Measurements from ENCODE around the gene PPP1R36. TPM values are rescaled to one million over a fixed set of nuclear protein-coding genes. Genes with fewer than 3 reads are reported as not detected.
A peak's percentile ranks its signal among the peaks of the same experiment; 100 is the strongest.

Gene PPP1R36
- total and polyA plus RNA-seq, 2 of the 13 experiments (the other 11 are each of a cell fraction or from before 2014, with no cell fraction given): 0.11 to 0.17 TPM

GRCh38 chr14:64509036-64509435, 40.7 kb upstream of the PPP1R36 start (continued):
- TF ChIP-seq ZFYVE20 (CRISPR knock-in tag; IDR thresholded peaks at IDR 0.05; ENCODE audit: borderline replicate concordance, low read depth) (no peak), TRIM22 (IDR thresholded peaks at IDR 0.05) (no peak), ZNF121 (CRISPR knock-in tag; IDR thresholded peaks at IDR 0.05) (peak; percentile 23; the same call in 1 of the 2 replicates), JDP2 (CRISPR knock-in tag; IDR thresholded peaks at IDR 0.05; ENCODE audit: borderline replicate concordance) (no peak), SOX13 (IDR thresholded peaks at IDR 0.05) (no peak), SOX13 (CRISPR knock-in tag; conservative IDR thresholded peaks at IDR 0.05 in 1 of 2, IDR thresholded peaks at IDR 0.05 in 1 of 2) (peak in 1 of 2 experiments; percentile 54; a peak in 1 of 4 replicates), ATRX (CRISPR knock-in tag; IDR thresholded peaks at IDR 0.05; ENCODE audit: borderline replicate concordance) (no peak), POGZ (CRISPR knock-in tag; IDR thresholded peaks at IDR 0.05) (no peak), PATZ1 (CRISPR knock-in tag; IDR thresholded peaks at IDR 0.05) (0 out of 2 replicates have a peak, but pooled peaks have one; percentile 10), ZNF468 (CRISPR knock-in tag; IDR thresholded peaks at IDR 0.05) (no peak), FOXA1 (IDR thresholded peaks at IDR 0.05) (no peak), FOXA1 (CRISPR knock-in tag; IDR thresholded peaks at IDR 0.05) (no peak)
- TF ChIP-seq, protein P1, sequence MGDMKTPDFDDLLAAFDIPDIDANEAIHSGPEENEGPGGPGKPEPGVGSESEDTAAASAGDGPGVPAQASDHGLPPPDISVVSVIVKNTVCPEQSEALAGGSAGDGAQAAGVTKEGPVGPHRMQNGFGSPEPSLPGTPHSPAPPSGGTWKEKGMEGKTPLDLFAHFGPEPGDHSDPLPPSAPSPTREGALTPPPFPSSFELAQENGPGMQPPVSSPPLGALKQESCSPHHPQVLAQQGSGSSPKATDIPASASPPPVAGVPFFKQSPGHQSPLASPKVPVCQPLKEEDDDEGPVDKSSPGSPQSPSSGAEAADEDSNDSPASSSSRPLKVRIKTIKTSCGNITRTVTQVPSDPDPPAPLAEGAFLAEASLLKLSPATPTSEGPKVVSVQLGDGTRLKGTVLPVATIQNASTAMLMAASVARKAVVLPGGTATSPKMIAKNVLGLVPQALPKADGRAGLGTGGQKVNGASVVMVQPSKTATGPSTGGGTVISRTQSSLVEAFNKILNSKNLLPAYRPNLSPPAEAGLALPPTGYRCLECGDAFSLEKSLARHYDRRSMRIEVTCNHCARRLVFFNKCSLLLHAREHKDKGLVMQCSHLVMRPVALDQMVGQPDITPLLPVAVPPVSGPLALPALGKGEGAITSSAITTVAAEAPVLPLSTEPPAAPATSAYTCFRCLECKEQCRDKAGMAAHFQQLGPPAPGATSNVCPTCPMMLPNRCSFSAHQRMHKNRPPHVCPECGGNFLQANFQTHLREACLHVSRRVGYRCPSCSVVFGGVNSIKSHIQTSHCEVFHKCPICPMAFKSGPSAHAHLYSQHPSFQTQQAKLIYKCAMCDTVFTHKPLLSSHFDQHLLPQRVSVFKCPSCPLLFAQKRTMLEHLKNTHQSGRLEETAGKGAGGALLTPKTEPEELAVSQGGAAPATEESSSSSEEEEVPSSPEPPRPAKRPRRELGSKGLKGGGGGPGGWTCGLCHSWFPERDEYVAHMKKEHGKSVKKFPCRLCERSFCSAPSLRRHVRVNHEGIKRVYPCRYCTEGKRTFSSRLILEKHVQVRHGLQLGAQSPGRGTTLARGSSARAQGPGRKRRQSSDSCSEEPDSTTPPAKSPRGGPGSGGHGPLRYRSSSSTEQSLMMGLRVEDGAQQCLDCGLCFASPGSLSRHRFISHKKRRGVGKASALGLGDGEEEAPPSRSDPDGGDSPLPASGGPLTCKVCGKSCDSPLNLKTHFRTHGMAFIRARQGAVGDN (CRISPR knock-in tag; IDR thresholded peaks at IDR 0.05): peak; percentile 35
- TF ChIP-seq, protein P2, sequence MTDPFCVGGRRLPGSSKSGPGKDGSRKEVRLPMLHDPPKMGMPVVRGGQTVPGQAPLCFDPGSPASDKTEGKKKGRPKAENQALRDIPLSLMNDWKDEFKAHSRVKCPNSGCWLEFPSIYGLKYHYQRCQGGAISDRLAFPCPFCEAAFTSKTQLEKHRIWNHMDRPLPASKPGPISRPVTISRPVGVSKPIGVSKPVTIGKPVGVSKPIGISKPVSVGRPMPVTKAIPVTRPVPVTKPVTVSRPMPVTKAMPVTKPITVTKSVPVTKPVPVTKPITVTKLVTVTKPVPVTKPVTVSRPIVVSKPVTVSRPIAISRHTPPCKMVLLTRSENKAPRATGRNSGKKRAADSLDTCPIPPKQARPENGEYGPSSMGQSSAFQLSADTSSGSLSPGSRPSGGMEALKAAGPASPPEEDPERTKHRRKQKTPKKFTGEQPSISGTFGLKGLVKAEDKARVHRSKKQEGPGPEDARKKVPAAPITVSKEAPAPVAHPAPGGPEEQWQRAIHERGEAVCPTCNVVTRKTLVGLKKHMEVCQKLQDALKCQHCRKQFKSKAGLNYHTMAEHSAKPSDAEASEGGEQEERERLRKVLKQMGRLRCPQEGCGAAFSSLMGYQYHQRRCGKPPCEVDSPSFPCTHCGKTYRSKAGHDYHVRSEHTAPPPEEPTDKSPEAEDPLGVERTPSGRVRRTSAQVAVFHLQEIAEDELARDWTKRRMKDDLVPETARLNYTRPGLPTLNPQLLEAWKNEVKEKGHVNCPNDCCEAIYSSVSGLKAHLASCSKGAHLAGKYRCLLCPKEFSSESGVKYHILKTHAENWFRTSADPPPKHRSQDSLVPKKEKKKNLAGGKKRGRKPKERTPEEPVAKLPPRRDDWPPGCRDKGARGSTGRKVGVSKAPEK (CRISPR knock-in tag; IDR thresholded peaks at IDR 0.05; ENCODE audit: borderline replicate concordance): no peak
- TF ChIP-seq, protein P3, sequence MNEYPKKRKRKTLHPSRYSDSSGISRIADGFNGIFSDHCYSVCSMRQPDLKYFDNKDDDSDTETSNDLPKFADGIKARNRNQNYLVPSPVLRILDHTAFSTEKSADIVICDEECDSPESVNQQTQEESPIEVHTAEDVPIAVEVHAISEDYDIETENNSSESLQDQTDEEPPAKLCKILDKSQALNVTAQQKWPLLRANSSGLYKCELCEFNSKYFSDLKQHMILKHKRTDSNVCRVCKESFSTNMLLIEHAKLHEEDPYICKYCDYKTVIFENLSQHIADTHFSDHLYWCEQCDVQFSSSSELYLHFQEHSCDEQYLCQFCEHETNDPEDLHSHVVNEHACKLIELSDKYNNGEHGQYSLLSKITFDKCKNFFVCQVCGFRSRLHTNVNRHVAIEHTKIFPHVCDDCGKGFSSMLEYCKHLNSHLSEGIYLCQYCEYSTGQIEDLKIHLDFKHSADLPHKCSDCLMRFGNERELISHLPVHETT (CRISPR knock-in tag; conservative IDR thresholded peaks at IDR 0.05): no peak

All from HepG2 (cell line).